K562 (cell line): ENCODE results near the gene MYO5C. TPM values are rescaled to one million over a fixed set of nuclear protein-coding genes. Genes with fewer than 3 reads are reported as not detected.
A peak's percentile ranks its signal among the peaks of the same experiment; 100 is the strongest.

Experiments
- ATF7 ChIP-seq: fragments of 450-650 bp; IDR thresholded peaks from 2 replicates; pipeline ENCODE4 v1.7.1; 2014; ENCODE audit warnings: mild to moderate bottlenecking, moderate library complexity
- CTBP1 ChIP-seq: fragments of 450-650 bp; IDR thresholded peaks from 2 replicates; pipeline ENCODE4 v1.6.1; 2016; ENCODE audit warnings: borderline replicate concordance
- FUS ChIP-seq: fragments of 200-400 bp; formaldehyde crosslinking; optimal IDR thresholded peaks from 2 replicates; pipeline ENCODE3; 2017; ENCODE audit warnings: low read depth, low read length
- HDAC1 ChIP-seq, 2 experiments: fragments of 450-650 bp; IDR thresholded peaks; 2 replicates each; pipeline ENCODE4 v1.6.1; 2016 to 2017; ENCODE audit warnings: inconsistent platforms in 1 of 2, mild to moderate bottlenecking in 1 of 2, moderate library complexity in 1 of 2
- KDM2B ChIP-seq: fragments of 250-450 bp; sonication (Bioruptor Pico); IDR thresholded peaks from 2 replicates; pipeline ENCODE4 v1.8.0; 2021; ENCODE audit warnings: mild to moderate bottlenecking, moderate library complexity
- PTTG1 ChIP-seq: fragments of 450-650 bp; IDR thresholded peaks from 2 replicates; pipeline ENCODE4 v1.6.1; 2016; ENCODE audit warnings: low read depth, mild to moderate bottlenecking, missing genetic modification characterization, missing compliant biosample characterization
- RBFOX2 ChIP-seq: fragments of 200-400 bp; formaldehyde crosslinking; IDR thresholded peaks from 2 replicates; pipeline ENCODE4 v1.6.1; 2017; ENCODE audit warnings: low read depth, mild to moderate bottlenecking, low read length, moderate library complexity
- THRAP3 ChIP-seq: fragments of 450-650 bp; IDR thresholded peaks from 2 replicates; pipeline ENCODE4 v1.6.1; 2016; ENCODE audit warnings: mild to moderate bottlenecking, inconsistent platforms, borderline replicate concordance
- polyA plus RNA-seq, 8 experiments: library from polyadenylated mRNA; depleted of rRNA in 4 of 8; stranded (reverse) in 5 of 8; unstranded in 3 of 8; fragments of >200 nt; fragmentation: Nextera tagmentation in 2 of 8; fragmentation: Illumina TruSeq in 1 of 8; extraction: Ambion mirVana in 2 of 8; extraction: Trizol in 1 of 8; gene quantifications; 2 replicates each; pipeline versions ENCODE4 v1.2.1 to v1.2.3, GENCODE V29; 2011 to 2014; ENCODE audit warnings: inconsistent platforms in 1 of 8, missing spikeins in 1 of 8
- total RNA-seq, 7 experiments: library from RNA; depleted of rRNA in 6 of 7; stranded (reverse); fragments of >200 nt in 6 of 7; fragmentation: Illumina TruSeq in 2 of 7; extraction: Trizol in 2 of 7; gene quantifications; 2 replicates each; pipeline versions ENCODE4 v1.2.1 to v1.2.3, GENCODE V29; 2011 to 2021; ENCODE audit warnings: low replicate concordance in 1 of 7
- TF ChIP-seq, protein P1 (sequence below): fragments of 450-650 bp; IDR thresholded peaks from 2 replicates; pipeline ENCODE4 v1.6.1; 2016; ENCODE audit warnings: mild to moderate bottlenecking, moderate library complexity
- TF ChIP-seq, protein P2 (sequence below): sonication (generic); formaldehyde crosslinking; IDR thresholded peaks from 2 replicates; pipeline ENCODE4 v1.8.0; 2022; ENCODE audit warnings: missing genetic modification reagents, mild to moderate bottlenecking, moderate library complexity, borderline replicate concordance
- TF ChIP-seq, protein P3 (sequence below): sonication (generic); formaldehyde crosslinking; IDR thresholded peaks from 2 replicates; pipeline ENCODE4 v1.8.1; 2023; ENCODE audit warnings: mild to moderate bottlenecking, missing genetic modification reagents

MYO5C gene
- total and polyA plus RNA-seq, 9 of the 15 experiments (the other 6 are each of a cell fraction or from before 2014, with no cell fraction given) = 0.01 to 0.24 TPM; not detected in 7

DNA sequence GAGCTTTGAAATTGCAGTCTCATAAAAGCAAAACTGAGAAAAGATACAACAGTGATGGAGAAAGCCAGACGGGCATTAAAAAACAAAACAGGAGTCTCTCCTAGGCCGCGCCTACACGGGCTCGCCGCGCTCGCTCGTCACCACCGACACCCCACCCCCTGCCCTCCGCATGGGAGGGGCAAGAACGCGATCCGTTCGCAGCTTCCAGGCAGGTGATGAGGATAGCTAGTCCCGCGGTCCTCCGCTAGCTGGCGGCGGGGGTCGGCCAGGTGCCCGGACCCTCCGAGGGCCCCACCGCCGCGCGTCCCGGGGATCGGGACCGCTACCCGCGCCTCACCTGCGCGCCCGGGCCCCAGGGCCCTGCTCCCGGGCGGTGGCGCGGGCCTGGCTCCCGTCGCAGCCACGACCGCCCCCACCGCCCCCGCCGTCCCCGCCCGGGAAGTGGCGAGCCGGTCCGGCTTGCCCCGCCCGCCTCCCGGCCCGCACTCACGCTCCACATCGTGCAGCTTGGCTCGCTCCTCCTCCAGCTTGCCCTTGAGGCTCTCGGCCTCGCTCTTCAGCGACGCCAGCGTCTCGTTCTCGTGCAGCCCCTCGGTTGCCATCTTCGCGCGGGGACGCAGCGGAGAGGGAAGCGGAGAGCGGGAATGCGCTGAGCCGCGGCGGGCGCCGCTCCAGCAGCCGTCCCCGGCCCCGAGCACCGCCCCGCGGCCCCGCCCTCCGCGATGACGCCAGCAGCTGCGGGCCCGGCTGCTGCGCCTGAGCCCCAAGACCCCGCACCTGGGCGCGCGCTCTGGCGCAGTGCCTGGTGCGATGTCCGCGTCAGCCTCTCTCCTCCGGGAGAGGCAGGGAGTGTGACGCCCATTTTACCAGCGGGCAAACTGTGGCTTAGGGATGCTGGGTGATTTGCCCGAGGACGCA, 116.1 kb downstream of the MYO5C start (continued):
- TF ChIP-seq, protein P1, sequence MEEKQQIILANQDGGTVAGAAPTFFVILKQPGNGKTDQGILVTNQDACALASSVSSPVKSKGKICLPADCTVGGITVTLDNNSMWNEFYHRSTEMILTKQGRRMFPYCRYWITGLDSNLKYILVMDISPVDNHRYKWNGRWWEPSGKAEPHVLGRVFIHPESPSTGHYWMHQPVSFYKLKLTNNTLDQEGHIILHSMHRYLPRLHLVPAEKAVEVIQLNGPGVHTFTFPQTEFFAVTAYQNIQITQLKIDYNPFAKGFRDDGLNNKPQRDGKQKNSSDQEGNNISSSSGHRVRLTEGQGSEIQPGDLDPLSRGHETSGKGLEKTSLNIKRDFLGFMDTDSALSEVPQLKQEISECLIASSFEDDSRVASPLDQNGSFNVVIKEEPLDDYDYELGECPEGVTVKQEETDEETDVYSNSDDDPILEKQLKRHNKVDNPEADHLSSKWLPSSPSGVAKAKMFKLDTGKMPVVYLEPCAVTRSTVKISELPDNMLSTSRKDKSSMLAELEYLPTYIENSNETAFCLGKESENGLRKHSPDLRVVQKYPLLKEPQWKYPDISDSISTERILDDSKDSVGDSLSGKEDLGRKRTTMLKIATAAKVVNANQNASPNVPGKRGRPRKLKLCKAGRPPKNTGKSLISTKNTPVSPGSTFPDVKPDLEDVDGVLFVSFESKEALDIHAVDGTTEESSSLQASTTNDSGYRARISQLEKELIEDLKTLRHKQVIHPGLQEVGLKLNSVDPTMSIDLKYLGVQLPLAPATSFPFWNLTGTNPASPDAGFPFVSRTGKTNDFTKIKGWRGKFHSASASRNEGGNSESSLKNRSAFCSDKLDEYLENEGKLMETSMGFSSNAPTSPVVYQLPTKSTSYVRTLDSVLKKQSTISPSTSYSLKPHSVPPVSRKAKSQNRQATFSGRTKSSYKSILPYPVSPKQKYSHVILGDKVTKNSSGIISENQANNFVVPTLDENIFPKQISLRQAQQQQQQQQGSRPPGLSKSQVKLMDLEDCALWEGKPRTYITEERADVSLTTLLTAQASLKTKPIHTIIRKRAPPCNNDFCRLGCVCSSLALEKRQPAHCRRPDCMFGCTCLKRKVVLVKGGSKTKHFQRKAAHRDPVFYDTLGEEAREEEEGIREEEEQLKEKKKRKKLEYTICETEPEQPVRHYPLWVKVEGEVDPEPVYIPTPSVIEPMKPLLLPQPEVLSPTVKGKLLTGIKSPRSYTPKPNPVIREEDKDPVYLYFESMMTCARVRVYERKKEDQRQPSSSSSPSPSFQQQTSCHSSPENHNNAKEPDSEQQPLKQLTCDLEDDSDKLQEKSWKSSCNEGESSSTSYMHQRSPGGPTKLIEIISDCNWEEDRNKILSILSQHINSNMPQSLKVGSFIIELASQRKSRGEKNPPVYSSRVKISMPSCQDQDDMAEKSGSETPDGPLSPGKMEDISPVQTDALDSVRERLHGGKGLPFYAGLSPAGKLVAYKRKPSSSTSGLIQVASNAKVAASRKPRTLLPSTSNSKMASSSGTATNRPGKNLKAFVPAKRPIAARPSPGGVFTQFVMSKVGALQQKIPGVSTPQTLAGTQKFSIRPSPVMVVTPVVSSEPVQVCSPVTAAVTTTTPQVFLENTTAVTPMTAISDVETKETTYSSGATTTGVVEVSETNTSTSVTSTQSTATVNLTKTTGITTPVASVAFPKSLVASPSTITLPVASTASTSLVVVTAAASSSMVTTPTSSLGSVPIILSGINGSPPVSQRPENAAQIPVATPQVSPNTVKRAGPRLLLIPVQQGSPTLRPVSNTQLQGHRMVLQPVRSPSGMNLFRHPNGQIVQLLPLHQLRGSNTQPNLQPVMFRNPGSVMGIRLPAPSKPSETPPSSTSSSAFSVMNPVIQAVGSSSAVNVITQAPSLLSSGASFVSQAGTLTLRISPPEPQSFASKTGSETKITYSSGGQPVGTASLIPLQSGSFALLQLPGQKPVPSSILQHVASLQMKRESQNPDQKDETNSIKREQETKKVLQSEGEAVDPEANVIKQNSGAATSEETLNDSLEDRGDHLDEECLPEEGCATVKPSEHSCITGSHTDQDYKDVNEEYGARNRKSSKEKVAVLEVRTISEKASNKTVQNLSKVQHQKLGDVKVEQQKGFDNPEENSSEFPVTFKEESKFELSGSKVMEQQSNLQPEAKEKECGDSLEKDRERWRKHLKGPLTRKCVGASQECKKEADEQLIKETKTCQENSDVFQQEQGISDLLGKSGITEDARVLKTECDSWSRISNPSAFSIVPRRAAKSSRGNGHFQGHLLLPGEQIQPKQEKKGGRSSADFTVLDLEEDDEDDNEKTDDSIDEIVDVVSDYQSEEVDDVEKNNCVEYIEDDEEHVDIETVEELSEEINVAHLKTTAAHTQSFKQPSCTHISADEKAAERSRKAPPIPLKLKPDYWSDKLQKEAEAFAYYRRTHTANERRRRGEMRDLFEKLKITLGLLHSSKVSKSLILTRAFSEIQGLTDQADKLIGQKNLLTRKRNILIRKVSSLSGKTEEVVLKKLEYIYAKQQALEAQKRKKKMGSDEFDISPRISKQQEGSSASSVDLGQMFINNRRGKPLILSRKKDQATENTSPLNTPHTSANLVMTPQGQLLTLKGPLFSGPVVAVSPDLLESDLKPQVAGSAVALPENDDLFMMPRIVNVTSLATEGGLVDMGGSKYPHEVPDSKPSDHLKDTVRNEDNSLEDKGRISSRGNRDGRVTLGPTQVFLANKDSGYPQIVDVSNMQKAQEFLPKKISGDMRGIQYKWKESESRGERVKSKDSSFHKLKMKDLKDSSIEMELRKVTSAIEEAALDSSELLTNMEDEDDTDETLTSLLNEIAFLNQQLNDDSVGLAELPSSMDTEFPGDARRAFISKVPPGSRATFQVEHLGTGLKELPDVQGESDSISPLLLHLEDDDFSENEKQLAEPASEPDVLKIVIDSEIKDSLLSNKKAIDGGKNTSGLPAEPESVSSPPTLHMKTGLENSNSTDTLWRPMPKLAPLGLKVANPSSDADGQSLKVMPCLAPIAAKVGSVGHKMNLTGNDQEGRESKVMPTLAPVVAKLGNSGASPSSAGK = peak; percentile 45; the same call in 1 of the 2 replicates
- TF ChIP-seq CTBP1 (peak; percentile 82), HDAC1 (IDR thresholded peaks at IDR 0.05) (0 out of 4 replicates have a peak, but pooled peaks of 1 of the 2 experiments have one; percentile 24), RBFOX2 (0 out of 2 replicates have a peak, but pooled peaks have one; percentile 7), KDM2B (CRISPR knock-in tag) (0 out of 2 replicates have a peak, but pooled peaks have one; percentile 24), FUS (peak; percentile 18), THRAP3 (no peak), PTTG1 (tag) (no peak), ATF7 (peak; percentile 41; the same call in 1 of the 2 replicates)
- TF ChIP-seq, protein P2, sequence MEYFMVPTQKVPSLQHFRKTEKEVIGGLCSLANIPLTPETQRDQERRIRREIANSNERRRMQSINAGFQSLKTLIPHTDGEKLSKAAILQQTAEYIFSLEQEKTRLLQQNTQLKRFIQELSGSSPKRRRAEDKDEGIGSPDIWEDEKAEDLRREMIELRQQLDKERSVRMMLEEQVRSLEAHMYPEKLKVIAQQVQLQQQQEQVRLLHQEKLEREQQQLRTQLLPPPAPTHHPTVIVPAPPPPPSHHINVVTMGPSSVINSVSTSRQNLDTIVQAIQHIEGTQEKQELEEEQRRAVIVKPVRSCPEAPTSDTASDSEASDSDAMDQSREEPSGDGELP = peak; percentile 44; the same call in 1 of the 2 replicates
- TF ChIP-seq, protein P3, sequence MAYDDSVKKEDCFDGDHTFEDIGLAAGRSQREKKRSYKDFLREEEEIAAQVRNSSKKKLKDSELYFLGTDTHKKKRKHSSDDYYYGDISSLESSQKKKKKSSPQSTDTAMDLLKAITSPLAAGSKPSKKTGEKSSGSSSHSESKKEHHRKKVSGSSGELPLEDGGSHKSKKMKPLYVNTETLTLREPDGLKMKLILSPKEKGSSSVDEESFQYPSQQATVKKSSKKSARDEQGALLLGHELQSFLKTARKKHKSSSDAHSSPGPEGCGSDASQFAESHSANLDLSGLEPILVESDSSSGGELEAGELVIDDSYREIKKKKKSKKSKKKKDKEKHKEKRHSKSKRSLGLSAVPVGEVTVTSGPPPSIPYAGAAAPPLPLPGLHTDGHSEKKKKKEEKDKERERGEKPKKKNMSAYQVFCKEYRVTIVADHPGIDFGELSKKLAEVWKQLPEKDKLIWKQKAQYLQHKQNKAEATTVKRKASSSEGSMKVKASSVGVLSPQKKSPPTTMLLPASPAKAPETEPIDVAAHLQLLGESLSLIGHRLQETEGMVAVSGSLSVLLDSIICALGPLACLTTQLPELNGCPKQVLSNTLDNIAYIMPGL (CRISPR knock-in tag) = no peak
